CD4-positive, alpha-beta memory T cell (primary cell): Measurements from ENCODE around the gene CMKLR1. TPM values are rescaled to one million over a fixed set of nuclear protein-coding genes. Genes with fewer than 3 reads are reported as not detected.

Source experiments
- CTCF ChIA-PET: fragments of 350-600 bp; sonication (Branson Sonifier 250); formaldehyde crosslinking; loops from one replicate; lab custom pipeline; 2021; ENCODE audit warnings: inconsistent platforms; ENCODE audit not compliant: partially characterized antibody; lab: Charles Lee
- POLR2A ChIA-PET: fragments of 350-600 bp; sonication (Branson Sonifier 250); formaldehyde crosslinking; loops from one replicate; lab custom pipeline; 2021; ENCODE audit not compliant: partially characterized antibody; lab: Charles Lee
- DNase-seq, 5 donors: peaks; one replicate each; pipeline versions ENCODE4 v3.0.0 to v3.0.0-alpha.2; 2020 to 2022; ENCODE audit warnings: mixed read lengths in 1 of 5
- H3K27ac ChIP-seq: one replicate; pipeline ENCODE4 v1.7.0; 2013; ENCODE audit warnings: low read depth, low read length
- H3K27me3 ChIP-seq: 2 replicates; pipeline ENCODE4 v1.7.0; 2013; ENCODE audit warnings: mild to moderate bottlenecking, low read length, moderate library complexity; ENCODE audit not compliant: insufficient read depth
- H3K36me3 ChIP-seq: 2 replicates; pipeline ENCODE4 v1.7.0; 2013; ENCODE audit warnings: mild to moderate bottlenecking, low read length, moderate library complexity; ENCODE audit not compliant: insufficient read depth
- H3K4me1 ChIP-seq: 2 replicates; pipeline ENCODE4 v1.7.0; 2013; ENCODE audit warnings: mild to moderate bottlenecking, low read length, moderate library complexity; ENCODE audit not compliant: insufficient read depth
- H3K4me3 ChIP-seq, 2 donors: one replicate each; pipeline ENCODE4 v1.7.0; 2013; ENCODE audit warnings: low read length in 2 of 2, mild to moderate bottlenecking in 1 of 2
- H3K9me3 ChIP-seq, 2 donors: one replicate each; pipeline ENCODE4 v1.7.0; 2013; ENCODE audit warnings: low read length in 2 of 2, control low read depth in 1 of 2; ENCODE audit not compliant: control insufficient read depth in 1 of 2
- H3K27ac Mint-ChIP-seq, 7 donors: one replicate each; pipeline ENCODE4 v1.8.0; 2020 to 2021; ENCODE audit warnings: mixed read lengths in 7 of 7, mild to moderate bottlenecking in 6 of 7, inconsistent platforms in 3 of 7, moderate library complexity in 3 of 7
- H3K27me3 Mint-ChIP-seq, 2 donors: one replicate each; pipeline ENCODE4 v1.8.0; 2020 to 2021; ENCODE audit warnings: mixed read lengths in 2 of 2
- H3K36me3 Mint-ChIP-seq, 2 donors: one replicate each; pipeline ENCODE4 v1.8.0; 2020 to 2021; ENCODE audit warnings: mixed read lengths in 2 of 2, inconsistent platforms in 1 of 2, mild to moderate bottlenecking in 1 of 2
- H3K4me1 Mint-ChIP-seq, 4 donors: one replicate each; pipeline ENCODE4 v1.8.0; 2020 to 2021; ENCODE audit warnings: mixed read lengths in 4 of 4, mild to moderate bottlenecking in 1 of 4
- H3K4me3 Mint-ChIP-seq, 8 donors: one replicate each; pipeline ENCODE4 v1.8.0; 2020 to 2021; ENCODE audit warnings: mixed read lengths in 8 of 8, mild to moderate bottlenecking in 7 of 8, moderate library complexity in 6 of 8, inconsistent platforms in 3 of 8
- H3K9me3 Mint-ChIP-seq, 8 donors: one replicate each; pipeline ENCODE4 v1.8.0; 2020 to 2021; ENCODE audit warnings: mixed read lengths in 8 of 8, mild to moderate bottlenecking in 5 of 8, inconsistent platforms in 3 of 8, moderate library complexity in 1 of 8
- intact Hi-C: fragments of 100-400 bp; cut with micrococcal nuclease; formaldehyde crosslinking; loops from one replicate; pipeline ENCODE4 v1.15.1; 2023
- polyA plus RNA-seq, 2 donors: library from polyadenylated mRNA; unstranded; fragments of 300-500 nt; fragmentation: Illumina TruSeq; gene quantifications; one replicate each; pipeline ENCODE4 v1.2.3, GENCODE V29; 2021
- total RNA-seq, 2 experiments: library from RNA; stranded (reverse); gene quantifications; one replicate each; pipeline ENCODE4 v1.2.3, GENCODE V29; 2021

The CMKLR1 gene
- total and polyA plus RNA-seq, 4 experiments from 2014 or later, result 0.08 to 0.94 (median 0.87) TPM; not detected in 1

DNA sequence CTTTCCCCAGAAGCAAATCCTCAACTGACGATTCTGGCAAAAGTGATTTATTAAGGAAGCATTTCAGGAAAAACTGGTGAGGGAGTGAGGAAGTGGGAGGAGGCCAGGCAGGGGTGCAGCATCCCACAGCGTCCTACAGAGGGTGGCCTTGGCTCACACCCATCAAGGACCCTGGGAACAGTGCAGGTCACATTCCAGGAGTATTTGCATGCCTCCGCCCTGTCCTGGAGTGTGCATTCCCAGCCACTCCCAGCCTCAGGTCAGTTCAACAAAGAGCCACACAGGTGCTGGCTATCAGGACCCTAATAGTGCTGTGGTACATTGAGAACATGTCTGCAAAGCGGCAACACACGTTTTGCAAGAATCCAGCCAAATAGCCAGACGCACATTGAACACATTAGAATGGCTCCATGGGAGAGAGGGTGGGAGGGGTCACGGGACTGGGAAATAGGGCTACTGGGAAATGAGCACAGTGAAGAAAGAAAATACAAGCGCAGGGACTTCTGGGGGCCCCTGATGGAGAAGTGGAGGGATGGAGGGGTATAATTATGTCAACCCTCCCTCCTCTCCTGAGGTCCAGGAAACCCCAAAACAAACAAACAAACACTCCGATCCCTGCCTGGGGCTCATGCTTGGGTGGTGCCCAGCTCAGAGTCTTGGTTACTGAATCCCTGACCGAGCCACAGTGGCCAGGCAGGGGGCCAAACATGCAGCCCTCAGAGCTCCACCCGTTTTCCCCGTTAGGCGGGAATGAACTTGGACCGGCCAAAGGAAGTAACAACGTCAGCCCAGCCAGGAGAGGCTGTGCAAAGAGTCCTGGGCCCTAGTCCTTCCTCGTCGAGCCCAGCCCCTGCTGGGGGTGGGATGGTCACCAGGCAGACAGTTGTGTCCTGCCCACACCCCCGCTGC, 36.5 kb downstream of the CMKLR1 start:
- POLR2A ChIA-PET, result no interaction called here
- H3K9me3 Mint-ChIP-seq, result peaks cover 0 to 3% (median 0%) of the 10 kb centered on the region in 8 donors
- CTCF ChIA-PET, result no interaction called here
- Histone ChIP-seq H3K36me3 (no peaks in the 10 kb centered on the region), H3K4me1 (peaks cover 68% of the 10 kb centered on the region), H3K27ac (no peak overlapping the region), H3K27me3 (no peaks in the 10 kb centered on the region), H3K4me3 (no peak overlapping the region), H3K9me3 (no peaks in the 10 kb centered on the region)
- DNase-seq, result no peak
- H3K4me1 Mint-ChIP-seq, result peaks cover 6 to 41% (median 31%) of the 10 kb centered on the region in 4 donors
- no peaks in the 10 kb centered on the region for H3K36me3 Mint-ChIP-seq
- peak overlapping the region in 1 of 8 donors; percentile 6 for H3K4me3 Mint-ChIP-seq
- intact Hi-C loops, result no loop called here
- peaks cover 5 to 20% of the 10 kb centered on the region in 2 donors for H3K27me3 Mint-ChIP-seq
- H3K27ac Mint-ChIP-seq, result peak overlapping the region in 1 of 7 donors; percentile 30

DNA sequence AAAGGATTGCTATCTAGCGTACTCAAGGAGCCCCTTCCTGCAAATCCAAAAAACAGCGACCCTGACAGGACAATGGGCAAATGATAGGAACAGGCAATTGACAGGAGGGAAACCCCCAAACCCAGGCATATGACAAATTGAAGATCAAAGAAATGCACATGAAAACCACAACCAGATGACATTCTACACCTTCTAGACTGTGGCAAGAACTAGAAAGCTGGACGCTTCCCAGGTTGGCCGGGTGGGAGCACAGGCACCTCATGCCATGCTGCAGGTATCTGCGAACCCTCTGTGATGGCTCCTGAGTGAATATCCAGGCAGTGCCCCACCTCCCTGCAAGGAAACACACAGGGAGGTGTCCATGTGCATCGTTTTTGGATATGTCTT, 37.1 kb downstream of the CMKLR1 start:
- H3K9me3 ChIP-seq, result no peaks in the 10 kb centered on the region
- peak in 1 of 5 donors; percentile 22 for DNase-seq
- H3K27ac ChIP-seq, result no peak overlapping the region
- intact Hi-C loops, result no loop called here
- ChIA-PET POLR2A (interaction anchor here (1.0 kb wide), 1 partner anchor 10 kb away, joined by 3 read pairs; no protein-coding TSS in a partner anchor), CTCF (interaction anchor here (2.1 kb wide), 1 partner anchor 12 kb away, joined by 7 read pairs; no protein-coding TSS in a partner anchor)
- H3K27ac Mint-ChIP-seq, result peak overlapping the region in 2 of 7 donors; percentile 30 to 52
- no peak overlapping the region for H3K4me3 ChIP-seq
- peak overlapping the region in 3 of 8 donors; percentile 43 to 65 (median 52) for H3K4me3 Mint-ChIP-seq
- no peaks in the 10 kb centered on the region for H3K36me3 ChIP-seq
- H3K9me3 Mint-ChIP-seq, result peaks cover 0 to 3% (median 0%) of the 10 kb centered on the region in 8 donors
- peaks cover 5 to 20% of the 10 kb centered on the region in 2 donors for H3K27me3 Mint-ChIP-seq
- H3K36me3 Mint-ChIP-seq, result no peaks in the 10 kb centered on the region
- peaks cover 68% of the 10 kb centered on the region for H3K4me1 ChIP-seq
- no peaks in the 10 kb centered on the region for H3K27me3 ChIP-seq
- peaks cover 6 to 44% (median 34%) of the 10 kb centered on the region in 4 donors for H3K4me1 Mint-ChIP-seq

DNA sequence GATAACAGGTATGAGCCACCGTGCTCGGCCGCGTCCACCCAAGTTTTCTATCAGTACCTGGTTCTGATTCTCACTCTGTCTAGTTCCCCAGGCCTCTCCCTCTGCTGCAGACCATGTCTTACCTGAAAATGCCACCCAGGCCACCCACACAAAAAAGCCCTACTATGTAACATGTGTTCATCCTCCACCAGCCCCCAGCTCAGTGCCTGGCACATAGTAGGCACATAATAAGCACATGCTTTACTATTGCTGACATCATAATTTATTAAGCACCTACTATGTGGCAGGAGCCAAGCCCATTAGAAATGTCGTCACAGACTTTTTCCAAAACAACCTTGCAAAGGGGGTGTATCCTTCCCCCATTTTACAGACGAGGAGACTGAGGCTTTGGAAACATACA, 37.8 kb downstream of the CMKLR1 start:
- H3K27me3 ChIP-seq, result no peaks in the 10 kb centered on the region
- no peaks in the 10 kb centered on the region for H3K9me3 ChIP-seq
- no peak overlapping the region for H3K4me3 ChIP-seq
- CTCF ChIA-PET, result interaction anchor here (0.7 to 2.1 kb wide), 2 partner anchors 12 to 15 kb away, joined by 3 to 7 read pairs; no protein-coding TSS in a partner anchor
- Mint-ChIP-seq H3K27ac (peak overlapping the region in 4 of 7 donors; percentile 36 to 58 (median 44)), H3K4me1 (peaks cover 6 to 40% (median 30%) of the 10 kb centered on the region in 4 donors), H3K9me3 (peaks cover 0 to 3% (median 0%) of the 10 kb centered on the region in 8 donors), H3K36me3 (no peaks in the 10 kb centered on the region), H3K4me3 (peak overlapping the region in 3 of 8 donors; percentile 17 to 25 (median 24)), H3K27me3 (peaks cover 5 to 14% of the 10 kb centered on the region in 2 donors)
- intact Hi-C loops, result no loop called here
- DNase-seq, result no peak
- POLR2A ChIA-PET, result interaction anchor here (1.0 to 1.7 kb wide), 2 partner anchors 10 to 12 kb away, joined by 3 to 6 read pairs; no protein-coding TSS in a partner anchor
- no peaks in the 10 kb centered on the region for H3K36me3 ChIP-seq
- peaks cover 67% of the 10 kb centered on the region for H3K4me1 ChIP-seq
- H3K27ac ChIP-seq, result no peak overlapping the region

DNA sequence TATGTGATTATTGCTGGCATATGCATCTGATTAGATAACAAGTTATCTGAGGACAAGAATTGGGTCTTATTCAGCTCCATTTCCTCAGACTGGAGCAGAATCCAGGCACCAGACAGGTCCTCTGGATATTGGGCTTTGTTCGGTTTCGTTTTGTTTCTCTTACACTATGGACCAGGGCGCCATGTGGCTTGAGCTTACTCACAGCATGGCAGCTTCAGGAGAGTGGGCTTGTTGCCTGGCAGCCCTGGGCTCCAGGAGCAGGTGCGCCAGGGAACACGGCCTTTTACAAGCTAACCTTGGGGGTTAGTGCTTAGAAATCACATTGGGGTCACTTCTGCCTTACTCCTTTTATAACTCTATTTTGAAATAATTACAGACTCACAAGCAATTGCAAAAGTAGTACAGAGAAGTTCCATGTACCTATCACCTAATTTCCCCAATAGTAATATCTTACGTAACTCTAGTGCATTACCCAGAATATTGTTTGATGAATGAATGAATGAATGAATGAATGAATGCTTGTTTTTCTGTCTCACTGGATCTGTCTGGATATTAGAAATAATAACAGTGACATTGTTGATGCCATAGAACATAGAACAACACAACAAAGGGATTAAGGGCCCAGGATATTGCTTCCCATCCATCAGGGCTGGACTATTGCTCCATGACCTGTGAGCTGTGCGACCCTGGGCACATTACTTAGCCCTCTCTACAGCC, 39.0 kb downstream of the CMKLR1 start:
- H3K4me1 Mint-ChIP-seq, result peaks cover 0 to 40% (median 29%) of the 10 kb centered on the region in 4 donors
- no peaks in the 10 kb centered on the region for H3K36me3 ChIP-seq
- peaks cover 0 to 3% (median 0%) of the 10 kb centered on the region in 8 donors for H3K9me3 Mint-ChIP-seq
- H3K27ac ChIP-seq, result no peak overlapping the region
- intact Hi-C loops, result no loop called here
- peaks cover 4 to 11% of the 10 kb centered on the region in 2 donors for H3K27me3 Mint-ChIP-seq
- no peaks in the 10 kb centered on the region for H3K9me3 ChIP-seq
- no peaks in the 10 kb centered on the region for H3K27me3 ChIP-seq
- no peak overlapping the region for H3K4me3 ChIP-seq
- no peak overlapping the region for H3K27ac Mint-ChIP-seq
- no peak for DNase-seq
- H3K4me1 ChIP-seq, result peaks cover 63% of the 10 kb centered on the region
- no peak overlapping the region for H3K4me3 Mint-ChIP-seq
- ChIA-PET POLR2A (interaction anchor here (1.7 kb wide), 1 partner anchor 14 kb away, joined by 6 read pairs; no protein-coding TSS in a partner anchor), CTCF (interaction anchor here (2.1 kb wide), 1 partner anchor 14 kb away, joined by 7 read pairs; no protein-coding TSS in a partner anchor)
- no peaks in the 10 kb centered on the region for H3K36me3 Mint-ChIP-seq

- no peaks in the 10 kb centered on the region for H3K9me3 ChIP-seq
- H3K27me3 Mint-ChIP-seq, result peaks cover under 1 to 11% of the 10 kb centered on the region in 2 donors
- CTCF ChIA-PET, result no interaction called here
- H3K9me3 Mint-ChIP-seq, result peaks cover 0 to 3% (median 0%) of the 10 kb centered on the region in 8 donors
- POLR2A ChIA-PET, result interaction anchor here (2.1 kb wide), 1 partner anchor 14 kb away, joined by 8 read pairs; no protein-coding TSS in a partner anchor
- H3K27me3 ChIP-seq, result no peaks in the 10 kb centered on the region
- intact Hi-C loops, result no loop called here
- no peak for DNase-seq
- H3K4me3 ChIP-seq, result no peak overlapping the region
- peaks cover 63% of the 10 kb centered on the region for H3K4me1 ChIP-seq
- no peak overlapping the region for H3K27ac ChIP-seq
- H3K4me1 Mint-ChIP-seq, result peaks cover 0 to 39% (median 29%) of the 10 kb centered on the region in 4 donors
- H3K36me3 ChIP-seq, result no peaks in the 10 kb centered on the region
- H3K36me3 Mint-ChIP-seq, result no peaks in the 10 kb centered on the region
- peak overlapping the region in 1 of 7 donors; percentile 70 for H3K27ac Mint-ChIP-seq
- H3K4me3 Mint-ChIP-seq, result peak overlapping the region in 1 of 8 donors; percentile 22
These were observed 39.6 kb downstream of the CMKLR1 start for GRCh38 chr12:108299516-108299915.

DNA sequence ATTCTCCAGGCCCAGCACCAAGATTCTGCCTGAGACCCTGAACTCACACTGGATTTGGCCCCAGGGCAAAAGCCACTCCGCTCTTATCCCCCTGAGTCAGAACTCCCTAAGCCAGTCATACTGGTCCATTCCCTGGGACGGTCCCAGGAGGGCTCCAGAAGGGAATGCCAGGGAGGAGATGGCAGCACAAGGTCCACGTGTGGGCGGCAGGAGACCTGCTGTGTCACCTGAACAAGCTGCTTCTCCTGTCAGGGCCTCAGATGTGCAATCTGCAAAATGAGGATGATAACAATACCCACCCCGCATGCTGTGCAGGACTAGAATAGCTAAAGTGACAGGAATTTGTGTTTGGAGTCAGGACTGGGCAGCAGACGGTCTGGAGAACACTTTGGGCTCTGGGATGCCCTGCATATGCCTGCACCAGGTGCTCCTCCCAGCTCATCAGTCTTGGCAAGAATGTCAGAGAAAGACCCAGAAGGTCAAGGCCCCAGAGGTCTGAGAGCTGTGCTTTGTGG, 40.3 kb downstream of the CMKLR1 start:
- H3K4me1 Mint-ChIP-seq, result peaks cover 0 to 37% (median 28%) of the 10 kb centered on the region in 4 donors
- Histone ChIP-seq H3K9me3 (no peaks in the 10 kb centered on the region), H3K4me1 (peaks cover 63% of the 10 kb centered on the region), H3K4me3 (no peak overlapping the region), H3K27me3 (no peaks in the 10 kb centered on the region), H3K27ac (no peak overlapping the region), H3K36me3 (no peaks in the 10 kb centered on the region)
- no peaks in the 10 kb centered on the region for H3K36me3 Mint-ChIP-seq
- ChIA-PET CTCF (no interaction called here), POLR2A (interaction anchor here (2.1 to 4.5 kb wide), 2 partner anchors 8 to 15 kb away, joined by 8 to 28 read pairs; no protein-coding TSS in a partner anchor)
- H3K27me3 Mint-ChIP-seq, result peaks cover 0 to 11% of the 10 kb centered on the region in 2 donors
- H3K4me3 Mint-ChIP-seq, result peak overlapping the region in 1 of 8 donors; percentile 43
- intact Hi-C loops, result no loop called here
- peaks cover 0 to 3% (median 0%) of the 10 kb centered on the region in 8 donors for H3K9me3 Mint-ChIP-seq
- peak overlapping the region in 4 of 7 donors; percentile 38 to 76 (median 56) for H3K27ac Mint-ChIP-seq
- no peak for DNase-seq
